D721Med (cell line): ENCODE data around the gene BLOC1S3.
A peak's percentile ranks its signal among the peaks of the same experiment; 100 is the strongest.

Source experiments
- DNase-seq: peaks from one replicate; pipeline ENCODE4 v3.0.0; 2011; ENCODE audit warnings: low spot score; ENCODE audit not compliant: insufficient read length
- FAIRE-seq: peaks from 2 replicates; lab custom pipeline; 2011; peaks lifted over from hg19 to GRCh38; lab: Jason Lieb, UNC
- TF ChIP-seq, protein P1 (sequence below): IDR thresholded peaks from 2 replicates; pipeline ENCODE4 v1.5.1; 2012; ENCODE audit warnings: mild to moderate bottlenecking, control low read depth; ENCODE audit not compliant: insufficient read depth; ENCODE audit errors: missing control alignments

The BLOC1S3 gene

DNA sequence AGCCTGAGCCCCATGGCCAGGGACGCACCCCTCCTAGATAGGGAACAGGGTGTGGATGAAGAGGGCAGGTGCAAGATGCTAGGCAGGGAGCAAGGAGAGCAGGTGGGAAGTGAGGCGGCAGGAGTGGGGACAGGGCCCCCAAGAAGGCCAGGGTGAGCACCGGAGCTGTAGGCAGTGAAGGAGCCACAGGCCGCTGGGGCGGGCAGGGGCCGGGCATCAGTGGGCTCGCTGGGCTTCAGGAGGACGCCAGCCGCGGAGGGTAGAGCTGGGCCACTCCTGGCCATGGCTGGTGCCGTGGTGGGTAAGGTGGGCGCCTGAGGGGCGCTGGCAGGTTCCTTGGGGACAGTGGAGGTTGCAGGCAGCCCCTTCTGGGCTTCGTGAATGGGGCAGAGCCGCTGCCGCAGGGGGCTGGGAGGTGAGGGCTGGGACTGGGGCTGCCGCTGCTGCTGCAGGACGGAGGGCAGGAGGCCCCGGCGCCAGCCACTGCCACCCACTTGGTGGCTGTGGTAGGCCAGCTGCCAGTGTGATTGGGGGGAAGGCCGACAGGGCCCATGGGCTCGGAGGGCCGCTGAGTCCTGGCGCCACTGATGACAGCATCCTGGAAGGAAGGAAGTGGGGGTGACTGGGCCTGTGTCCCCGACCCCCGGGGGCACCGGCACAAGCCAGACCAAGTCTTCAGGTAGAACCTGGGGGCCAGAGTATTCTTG lies 19.9 kb upstream of the BLOC1S3 start:
- DNase-seq, result no peak
- FAIRE-seq, result no peak
- TF ChIP-seq, protein P1, sequence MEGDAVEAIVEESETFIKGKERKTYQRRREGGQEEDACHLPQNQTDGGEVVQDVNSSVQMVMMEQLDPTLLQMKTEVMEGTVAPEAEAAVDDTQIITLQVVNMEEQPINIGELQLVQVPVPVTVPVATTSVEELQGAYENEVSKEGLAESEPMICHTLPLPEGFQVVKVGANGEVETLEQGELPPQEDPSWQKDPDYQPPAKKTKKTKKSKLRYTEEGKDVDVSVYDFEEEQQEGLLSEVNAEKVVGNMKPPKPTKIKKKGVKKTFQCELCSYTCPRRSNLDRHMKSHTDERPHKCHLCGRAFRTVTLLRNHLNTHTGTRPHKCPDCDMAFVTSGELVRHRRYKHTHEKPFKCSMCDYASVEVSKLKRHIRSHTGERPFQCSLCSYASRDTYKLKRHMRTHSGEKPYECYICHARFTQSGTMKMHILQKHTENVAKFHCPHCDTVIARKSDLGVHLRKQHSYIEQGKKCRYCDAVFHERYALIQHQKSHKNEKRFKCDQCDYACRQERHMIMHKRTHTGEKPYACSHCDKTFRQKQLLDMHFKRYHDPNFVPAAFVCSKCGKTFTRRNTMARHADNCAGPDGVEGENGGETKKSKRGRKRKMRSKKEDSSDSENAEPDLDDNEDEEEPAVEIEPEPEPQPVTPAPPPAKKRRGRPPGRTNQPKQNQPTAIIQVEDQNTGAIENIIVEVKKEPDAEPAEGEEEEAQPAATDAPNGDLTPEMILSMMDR, result no peak

DNA sequence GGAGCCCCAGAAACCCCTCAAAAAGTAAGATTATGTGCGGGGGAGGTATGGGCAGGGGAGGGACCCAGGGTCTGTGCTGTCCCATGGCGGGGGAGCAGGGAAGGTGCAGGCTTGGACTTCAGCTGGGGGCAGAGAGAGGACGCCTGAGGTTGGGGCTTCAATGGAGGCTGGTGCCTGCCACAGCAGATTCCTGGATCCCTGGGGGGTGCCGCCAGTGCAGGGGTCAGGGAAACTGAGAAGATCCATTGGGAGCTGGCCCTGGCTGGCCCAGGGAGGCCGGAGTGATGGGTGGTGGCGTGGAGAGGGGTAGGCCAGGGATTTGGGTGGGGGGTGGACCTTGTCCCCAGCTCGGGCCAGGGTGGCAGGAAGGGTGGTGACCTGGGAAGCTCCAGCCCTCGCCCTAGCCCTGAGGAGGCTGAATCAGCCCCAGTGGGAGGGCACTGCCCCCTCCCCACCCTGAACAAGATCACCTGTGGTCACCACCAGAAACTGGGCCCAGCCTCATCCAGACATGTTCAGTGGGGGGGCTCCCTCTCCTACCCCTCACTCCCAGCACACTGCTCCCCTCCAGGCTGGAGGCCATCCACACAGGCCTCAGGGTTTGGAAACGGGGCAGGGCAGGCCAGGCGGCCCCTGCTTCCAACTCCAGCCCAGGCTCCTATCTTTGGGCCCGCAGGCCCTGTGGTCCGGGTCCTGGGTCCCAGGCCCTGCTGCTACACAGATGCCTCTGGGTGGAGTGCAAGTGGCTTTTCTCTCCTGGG lies 19.2 kb upstream of the BLOC1S3 start:
- FAIRE-seq, result no peak
- TF ChIP-seq, protein P1, result no peak
- no peak for DNase-seq

DNA sequence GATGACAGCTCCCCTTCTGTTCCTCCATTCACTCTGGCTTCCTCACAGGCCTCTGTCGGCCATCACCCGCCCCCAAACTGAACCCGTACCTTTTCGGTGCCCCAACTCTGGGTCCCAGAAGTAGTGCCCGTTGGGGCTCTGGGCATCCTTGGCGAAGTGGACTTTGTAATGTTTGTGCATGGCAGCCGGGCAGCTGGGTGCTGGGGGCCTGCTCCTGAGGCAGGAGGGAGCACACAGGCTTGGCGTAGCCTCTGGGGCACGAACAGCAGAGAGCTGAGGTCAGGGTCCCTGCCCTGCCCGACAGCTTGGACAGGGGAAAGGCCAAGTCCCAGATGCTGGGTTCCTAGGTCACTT lies 18.6 kb upstream of the BLOC1S3 start:
- DNase-seq (no peak), FAIRE-seq (no peak)
- TF ChIP-seq, protein P1, result no peak

DNA sequence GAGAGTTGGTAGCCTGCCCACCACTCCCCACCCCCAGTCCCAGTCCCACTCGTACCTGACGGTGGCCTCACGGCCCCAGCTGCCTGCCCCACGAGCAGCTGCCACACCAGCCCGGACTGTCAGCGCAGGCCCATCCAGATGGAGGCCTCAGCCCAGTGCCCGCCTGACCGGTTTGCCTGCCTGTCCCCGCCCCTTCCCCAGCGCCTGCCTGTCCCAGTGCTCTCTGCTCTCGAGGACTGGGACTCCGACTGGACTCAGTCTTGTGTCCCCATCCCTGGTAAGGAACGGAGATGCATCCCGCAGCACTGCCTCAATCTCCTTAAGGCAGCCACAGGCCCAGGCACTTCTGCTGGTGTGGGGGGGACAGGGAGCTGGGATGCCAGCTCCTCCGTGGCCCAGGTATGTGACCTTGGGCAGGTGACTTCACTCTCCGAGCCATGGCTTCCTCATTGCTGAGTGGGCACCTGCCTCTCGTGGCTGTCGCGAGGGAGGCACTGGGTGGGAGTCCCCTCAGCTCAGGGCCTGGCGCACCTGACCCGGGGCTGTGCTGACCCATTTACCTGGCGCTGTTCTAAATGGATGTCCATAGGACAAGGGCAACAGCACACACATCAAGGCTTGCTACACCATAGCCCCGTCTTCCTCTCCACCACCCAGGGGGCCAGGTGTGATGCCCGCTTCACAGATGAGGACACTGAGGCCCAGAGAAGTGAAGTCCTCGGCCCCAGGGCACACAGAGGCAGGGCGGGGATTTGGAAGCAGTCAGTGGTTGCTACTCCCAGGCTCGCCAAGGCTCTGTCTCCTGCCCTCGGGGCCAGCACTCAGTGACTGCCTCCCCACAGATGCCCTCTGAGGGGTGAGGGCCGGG lies 17.5 kb upstream of the BLOC1S3 start, which contains the start of gene NKPD1:
NKPD1 (minus strand) TSS at position 113 of the 868 bp plus-strand sequence. CDS start 832 bp downstream, outside the sequence.
- FAIRE-seq (no peak), DNase-seq (no peak)
- TF ChIP-seq, protein P1, result no peak

DNA sequence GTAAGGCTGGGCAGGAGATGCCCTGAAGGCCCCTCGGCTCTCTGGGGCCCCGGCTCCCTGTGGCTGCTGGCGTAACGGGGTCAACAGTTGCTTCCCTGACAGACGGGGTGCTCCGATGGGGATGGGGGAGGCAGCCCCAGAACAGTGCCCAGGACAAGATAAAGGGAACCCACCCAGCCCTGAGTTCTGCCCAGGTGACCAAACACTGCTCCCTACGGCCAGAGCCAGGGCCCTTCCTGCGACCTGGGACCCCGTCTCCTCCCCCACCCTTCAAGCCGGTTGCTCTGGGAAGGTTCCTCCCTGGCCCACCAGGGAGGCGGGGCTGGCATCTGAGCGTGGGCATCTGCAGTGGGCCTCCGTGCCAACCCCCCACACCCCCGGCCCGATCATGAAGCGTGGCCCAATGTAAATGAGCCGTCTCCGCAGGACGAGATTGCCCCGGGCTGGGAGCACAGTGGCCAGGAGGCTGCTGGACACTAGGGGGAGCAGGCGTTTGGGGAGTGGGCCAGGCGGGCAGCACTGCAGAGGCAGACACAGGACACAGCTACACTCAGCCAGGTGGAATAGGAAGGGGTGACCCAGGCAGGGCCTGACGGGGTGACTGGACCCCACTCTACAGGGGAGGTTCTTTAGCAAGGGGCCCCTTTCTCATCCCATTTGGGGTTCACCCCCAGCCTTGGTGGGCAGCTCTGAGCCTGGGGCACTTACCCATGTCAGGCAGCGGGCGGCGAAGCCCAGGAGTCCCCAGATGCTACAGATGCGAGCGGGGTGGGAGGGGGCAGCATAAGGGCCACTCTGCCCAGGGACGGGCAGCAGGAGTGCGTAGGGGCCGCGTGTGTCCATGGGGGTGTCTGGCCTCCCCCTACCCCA lies 16.6 kb upstream of the BLOC1S3 start:
- DNase-seq (no peak), FAIRE-seq (no peak)
- TF ChIP-seq, protein P1, result peak; percentile 37

DNA sequence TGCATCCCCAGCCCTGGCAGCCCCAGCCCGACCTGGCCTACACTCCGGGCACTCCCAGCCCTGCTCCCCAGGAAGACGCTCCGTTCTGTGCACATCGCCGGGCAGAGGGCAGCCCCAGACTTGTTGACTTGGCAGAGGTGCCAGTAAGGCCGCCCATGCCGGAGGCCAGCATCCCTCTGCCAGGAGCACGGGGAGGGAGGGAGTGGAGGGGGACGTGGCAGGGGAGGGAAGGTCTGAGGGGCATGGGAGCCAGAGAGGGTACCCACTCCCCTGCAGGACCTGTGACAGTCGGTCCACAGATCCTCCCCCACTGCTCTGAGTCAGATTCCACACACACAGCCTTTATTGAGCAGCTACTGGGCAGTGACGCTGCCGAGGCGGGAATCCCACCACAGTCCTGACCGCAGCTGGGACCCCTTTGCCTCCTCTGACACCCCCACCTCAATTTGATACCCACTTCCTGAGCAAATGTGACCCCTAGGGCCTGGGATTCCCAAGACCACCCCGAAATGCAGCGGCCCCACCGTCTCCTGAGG lies 15.9 kb upstream of the BLOC1S3 start:
- FAIRE-seq, result no peak
- DNase-seq, result no peak
- TF ChIP-seq, protein P1, result no peak
